GM10248 (cell line): Measurements from ENCODE around the gene KMT5C.
A peak's percentile ranks its signal among the peaks of the same experiment; 100 is the strongest.

Experiments used
- CTCF ChIA-PET: fragments of 300-600 bp; sonication (Branson Sonifier 250); formaldehyde crosslinking; extraction: SDS; loops from one replicate; lab custom pipeline; 2021; ENCODE audit warnings: antibody characterized with exemption; lab: Yijun Ruan, JAX
- POLR2A ChIA-PET: fragments of 350-650 bp; sonication (Branson Sonifier 250); formaldehyde crosslinking; extraction: SDS; loops from one replicate; lab custom pipeline; 2020; ENCODE audit warnings: antibody characterized with exemption; lab: Yijun Ruan, JAX
- DNase-seq: peaks from one replicate; pipeline ENCODE4 v3.0.0; 2012; ENCODE audit errors: extremely low spot score
- TF ChIP-seq, protein P1 (sequence below): IDR thresholded peaks from 2 replicates; pipeline ENCODE4 v1.5.1; 2012; ENCODE audit warnings: mild to moderate bottlenecking, low read depth; ENCODE audit errors: extremely low read depth, missing control alignments, control extremely low read depth

Gene KMT5C

DNA sequence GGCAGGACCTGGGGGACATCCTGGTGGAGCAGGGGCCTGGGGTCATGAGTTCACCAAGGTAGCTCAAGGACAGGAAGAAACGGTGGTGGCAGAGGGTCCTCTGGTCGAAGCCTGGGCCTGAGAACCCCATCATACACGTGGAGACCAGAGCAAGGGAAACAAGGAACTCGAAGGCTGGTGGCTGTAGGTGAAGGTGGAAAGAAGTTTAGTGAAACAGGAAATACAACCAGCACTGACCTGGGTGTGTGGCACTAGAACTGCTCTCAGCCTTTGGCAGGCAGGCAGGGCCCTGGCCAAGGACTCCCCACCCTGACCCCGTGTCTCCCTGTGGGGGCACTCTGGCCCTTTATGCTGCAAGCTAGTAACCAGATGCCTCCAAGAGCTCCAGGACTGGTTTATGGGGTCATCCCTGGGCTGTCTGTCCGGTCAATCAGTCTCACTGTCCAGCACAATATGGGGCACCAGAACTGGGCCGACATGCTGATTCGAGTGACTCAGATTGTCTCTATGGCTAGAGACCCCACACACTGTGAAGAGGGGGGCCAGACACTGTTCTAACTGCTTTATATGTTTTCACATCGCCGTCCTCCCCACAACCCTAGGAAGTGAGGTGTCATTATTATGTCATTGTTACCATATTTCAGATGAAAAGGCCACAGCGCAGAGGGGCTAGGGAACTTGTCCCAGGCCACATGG is 11.1 kb downstream of the KMT5C start:
- ChIA-PET POLR2A (interaction anchor here (1.0 kb wide), 1 partner anchor 11 kb away, joined by 3 read pairs; the partner anchor contains the start of gene KMT5C), CTCF (interaction anchor here (1.0 to 1.2 kb wide), 3 partner anchors 14 to 50 kb away, joined by 3 read pairs; no protein-coding TSS in a partner anchor)
- DNase-seq: no peak
- TF ChIP-seq, protein P1, sequence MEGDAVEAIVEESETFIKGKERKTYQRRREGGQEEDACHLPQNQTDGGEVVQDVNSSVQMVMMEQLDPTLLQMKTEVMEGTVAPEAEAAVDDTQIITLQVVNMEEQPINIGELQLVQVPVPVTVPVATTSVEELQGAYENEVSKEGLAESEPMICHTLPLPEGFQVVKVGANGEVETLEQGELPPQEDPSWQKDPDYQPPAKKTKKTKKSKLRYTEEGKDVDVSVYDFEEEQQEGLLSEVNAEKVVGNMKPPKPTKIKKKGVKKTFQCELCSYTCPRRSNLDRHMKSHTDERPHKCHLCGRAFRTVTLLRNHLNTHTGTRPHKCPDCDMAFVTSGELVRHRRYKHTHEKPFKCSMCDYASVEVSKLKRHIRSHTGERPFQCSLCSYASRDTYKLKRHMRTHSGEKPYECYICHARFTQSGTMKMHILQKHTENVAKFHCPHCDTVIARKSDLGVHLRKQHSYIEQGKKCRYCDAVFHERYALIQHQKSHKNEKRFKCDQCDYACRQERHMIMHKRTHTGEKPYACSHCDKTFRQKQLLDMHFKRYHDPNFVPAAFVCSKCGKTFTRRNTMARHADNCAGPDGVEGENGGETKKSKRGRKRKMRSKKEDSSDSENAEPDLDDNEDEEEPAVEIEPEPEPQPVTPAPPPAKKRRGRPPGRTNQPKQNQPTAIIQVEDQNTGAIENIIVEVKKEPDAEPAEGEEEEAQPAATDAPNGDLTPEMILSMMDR: no peak

DNA sequence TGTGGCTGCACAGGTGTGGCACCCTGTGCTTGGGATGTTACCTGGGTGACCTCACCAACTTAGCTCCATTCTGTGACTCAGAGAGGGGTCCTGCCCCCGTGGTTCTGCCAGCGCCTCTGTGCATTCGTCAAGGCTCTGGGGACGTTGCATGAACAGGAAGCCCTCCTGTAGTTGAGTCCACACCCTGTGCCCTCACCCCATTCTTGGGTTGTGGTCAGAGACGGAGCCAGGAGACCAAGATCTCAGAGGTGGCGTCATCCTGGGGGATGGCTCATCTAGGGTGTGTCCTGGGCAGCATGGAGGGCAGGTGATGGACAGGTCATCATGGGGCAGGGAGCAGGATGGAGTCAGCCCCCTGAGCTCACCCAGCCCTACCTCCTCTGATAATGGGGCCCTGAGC is 12.4 kb downstream of the KMT5C start:
- DNase-seq: no peak
- POLR2A ChIA-PET: no interaction called here
- TF ChIP-seq, protein P1: no peak
- CTCF ChIA-PET: no interaction called here

DNA sequence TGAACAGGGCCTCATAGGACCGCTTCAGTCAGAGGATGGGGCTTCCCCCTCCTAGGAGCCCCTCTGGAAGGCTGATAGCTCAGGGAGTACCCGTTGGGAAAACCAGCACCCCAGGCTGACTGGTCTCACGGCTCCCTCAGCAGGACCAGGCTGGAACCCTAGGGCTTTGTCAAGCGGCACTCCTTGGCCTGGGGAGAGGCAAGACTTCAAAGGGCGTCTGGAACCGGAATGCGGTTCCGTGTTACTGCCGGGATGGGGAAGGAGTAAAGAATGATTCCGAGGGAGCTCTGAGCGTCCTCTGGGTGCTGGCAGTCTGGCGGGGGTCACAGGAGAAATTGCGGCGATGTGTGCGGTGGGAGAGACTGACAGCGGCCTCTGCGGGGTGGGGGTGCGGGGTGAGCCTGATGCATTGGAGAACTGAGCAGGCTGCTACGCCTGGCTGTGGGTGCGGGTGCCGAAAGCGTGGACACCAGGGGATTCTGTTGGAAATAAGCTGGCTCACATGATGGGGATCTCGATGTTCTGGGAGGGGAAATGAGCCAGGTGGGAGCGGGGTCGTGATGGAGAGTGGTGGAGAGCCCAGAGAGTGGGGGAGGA is 13.0 kb downstream of the KMT5C start:
- POLR2A ChIA-PET: no interaction called here
- TF ChIP-seq, protein P1: no peak
- CTCF ChIA-PET: no interaction called here
- DNase-seq: no peak

- CTCF ChIA-PET: no interaction called here
- TF ChIP-seq, protein P1: no peak
Measured at GRCh38 chr19:55353356-55353802, 13.7 kb downstream of the KMT5C start.

GRCh38 chr19:55353803-55354697 is 14.4 kb downstream of the KMT5C start:
- ChIA-PET CTCF (no interaction called here), POLR2A (no interaction called here)
- peak; percentile 86 for DNase-seq
- TF ChIP-seq, protein P1: no peak

More at GRCh38 chr19:55353356-55353802, 13.7 kb downstream of the KMT5C start:
- DNase-seq: no peak
- POLR2A ChIA-PET: no interaction called here

GRCh38 chr19:55354698-55355212 is 15.1 kb downstream of the KMT5C start, which contains the start of gene COX6B2:
Gene COX6B2 (minus strand): TSS chr19:55354719. CDS start chr19:55354521, 198 bp downstream.
- ChIA-PET CTCF (no interaction called here), POLR2A (no interaction called here)
- TF ChIP-seq, protein P1: no peak
- DNase-seq: no peak
